ENCODE data around the gene ZNF280B. TPM values are rescaled to one million over a fixed set of nuclear protein-coding genes. Genes with fewer than 3 reads are reported as not detected.

ZNF280B gene
- total and polyA plus RNA-seq, 9 of the 15 experiments (the other 6 are each of a cell fraction or from before 2014, with no cell fraction given): 7.7 to 29.9 (median 20.0) TPM

- TF ChIP-seq PATZ1 (CRISPR knock-in tag; IDR thresholded peaks at IDR 0.05; ENCODE audit: borderline replicate concordance): no peak
- TF ChIP-seq POLR3A (IDR thresholded peaks at IDR 0.05; ENCODE audit: borderline replicate concordance, extremely low read depth, insufficient read depth, insufficient read length): no peak
- TF ChIP-seq KDM2B (CRISPR knock-in tag; IDR thresholded peaks at IDR 0.05): peak; percentile 69; the same call in 1 of the 2 replicates
- TF ChIP-seq TAF7 (tag; IDR thresholded peaks at IDR 0.05): 0 out of 2 replicates have a peak, but pooled peaks have one; percentile 14
- no peak for TF ChIP-seq ARID1B (IDR thresholded peaks at IDR 0.05)
- TF ChIP-seq STAT5A (IDR thresholded peaks at IDR 0.05; ENCODE audit: borderline replicate concordance, low read length): no peak
- TF ChIP-seq CXXC5 (CRISPR knock-in tag; IDR thresholded peaks at IDR 0.05): no peak
- no peak for TF ChIP-seq TBL1XR1 (IDR thresholded peaks at IDR 0.05; ENCODE audit: low read length in 2 of 2)
- 0 out of 2 replicates have a peak, but pooled peaks have one; percentile 13 for TF ChIP-seq HDAC6 (IDR thresholded peaks at IDR 0.05; ENCODE audit: low read depth, low read length)
- no peak for TF ChIP-seq FOXA1 (IDR thresholded peaks at IDR 0.05; ENCODE audit: borderline replicate concordance)
- 0 out of 2 replicates have a peak, but pooled peaks have one; percentile 14 for TF ChIP-seq PRMT5 (CRISPR knock-in tag; IDR thresholded peaks at IDR 0.05)
- 0 out of 2 replicates have a peak, but pooled peaks have one; percentile 23 for TF ChIP-seq HOMEZ (CRISPR knock-in tag; IDR thresholded peaks at IDR 0.05)
- TF ChIP-seq ERF (CRISPR knock-in tag; IDR thresholded peaks at IDR 0.05): 0 out of 2 replicates have a peak, but pooled peaks have one; percentile 36
- TF ChIP-seq TFAM (CRISPR knock-in tag; conservative IDR thresholded peaks at IDR 0.05): no peak
- no peak for TF ChIP-seq ELK1 (CRISPR knock-in tag; IDR thresholded peaks at IDR 0.05)
- no peak for TF ChIP-seq NFATC3 (IDR thresholded peaks at IDR 0.05)
- TF ChIP-seq CBFB (CRISPR knock-in tag; IDR thresholded peaks at IDR 0.05): 0 out of 2 replicates have a peak, but pooled peaks have one; percentile 37
- TF ChIP-seq GATA2 (CRISPR knock-in tag; IDR thresholded peaks at IDR 0.05): 0 out of 2 replicates have a peak, but pooled peaks have one; percentile 4
- no peak for TF ChIP-seq PBX2 (CRISPR knock-in tag; IDR thresholded peaks at IDR 0.05; ENCODE audit: low read depth)
- 0 out of 2 replicates have a peak, but pooled peaks have one; percentile 33 for TF ChIP-seq PBX2 (tag; conservative IDR thresholded peaks at IDR 0.05; ENCODE audit: low read depth)
- TF ChIP-seq POLR2A (conservative IDR thresholded peaks at IDR 0.05): no peak
- TF ChIP-seq SIN3B (IDR thresholded peaks at IDR 0.05; ENCODE audit: low read depth): no peak
Observed at GRCh38 chr22:22450343-22450839, 58.2 kb downstream of the ZNF280B start (continued).

Data from K562 (cell line).